HG03064 (cell line): Measurements from ENCODE around the gene SLC34A1.
"Not testable (repeated sequence)": the region's sequence is repeated elsewhere in the genome, so short reads cannot be mapped to it uniquely, and the experiment has no call there.

ENCODE experiments used
- ATAC-seq: cut with Tn5 transposase; IDR thresholded peaks from one replicate; pipeline ENCODE4 v1.9.1; 2021; ENCODE audit warnings: low read depth; ENCODE audit not compliant: unreplicated experiment

The SLC34A1 gene

DNA sequence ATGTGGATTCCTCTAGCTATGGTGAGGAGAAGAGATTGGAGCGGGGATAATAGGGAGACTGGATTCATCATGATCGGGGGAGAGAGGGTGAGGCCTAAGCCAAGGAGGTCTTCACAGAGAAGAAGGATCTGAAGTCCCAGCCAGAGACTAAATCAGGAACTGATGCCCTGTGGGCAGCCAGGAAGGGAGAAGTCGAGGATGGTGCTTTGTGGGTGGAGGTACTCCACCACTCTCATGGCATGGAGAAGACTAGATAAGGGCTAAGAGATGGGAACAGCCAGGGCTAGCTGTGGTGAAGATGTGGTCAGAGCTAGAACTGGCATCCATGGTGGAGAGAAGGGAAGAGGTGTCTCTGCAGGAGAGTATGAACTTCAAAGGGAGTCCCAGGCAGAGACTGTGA lies 29.5 kb upstream of the SLC34A1 start:
- no peak for ATAC-seq

DNA sequence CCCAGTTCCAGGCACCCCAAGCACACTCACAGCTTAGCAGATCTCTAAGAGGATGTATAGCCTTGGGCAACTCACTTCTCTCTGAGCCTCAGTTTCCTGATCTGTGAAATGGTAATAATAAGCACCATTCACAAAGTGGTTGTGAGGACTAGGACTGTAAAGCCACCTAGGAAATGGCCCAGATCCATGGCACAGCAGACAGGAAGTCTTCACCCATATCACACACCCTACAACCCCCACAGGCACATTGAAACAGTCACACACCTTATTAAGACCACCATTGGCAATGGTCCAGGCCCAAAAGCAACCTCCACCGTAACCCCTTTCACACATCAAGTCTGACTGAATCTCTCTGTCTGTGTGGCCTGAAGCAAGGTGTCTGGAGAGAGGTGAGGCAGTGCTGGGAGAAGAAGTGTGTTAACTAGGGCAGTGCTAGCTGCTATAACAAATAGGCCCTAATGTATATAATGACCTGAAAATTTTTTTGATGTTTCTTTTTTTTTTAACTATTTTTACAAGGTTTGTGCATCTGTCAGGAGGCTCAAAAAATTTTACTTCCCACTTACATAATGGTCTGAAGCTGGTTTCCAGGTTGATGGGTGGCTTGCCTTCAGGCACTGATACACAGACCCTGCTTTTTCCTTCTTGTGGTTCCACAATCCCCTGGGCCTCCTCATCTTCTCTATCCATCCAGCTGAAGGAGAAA lies 28.9 kb upstream of the SLC34A1 start:
- no peak for ATAC-seq

GRCh38 chr5:177355868-177356168 lies 28.4 kb upstream of the SLC34A1 start:
- ATAC-seq: no peak

- no peak for ATAC-seq
Measured at GRCh38 chr5:177356746-177357145, 27.5 kb upstream of the SLC34A1 start.

DNA sequence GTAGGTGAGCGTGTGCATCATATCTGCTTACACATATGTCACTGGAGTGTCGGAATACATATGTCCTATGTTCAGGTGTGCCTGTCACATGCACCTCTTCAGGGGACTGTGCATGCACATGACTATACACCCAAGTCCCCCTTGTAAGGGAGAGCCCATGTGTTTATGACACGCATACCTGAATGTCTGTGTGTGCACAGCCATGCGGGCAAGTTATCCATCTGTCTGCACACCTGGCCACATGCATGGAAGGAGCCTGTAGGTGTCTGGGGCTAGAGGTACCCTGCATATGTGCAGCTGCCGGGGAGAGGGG lies 27.1 kb upstream of the SLC34A1 start:
- no peak for ATAC-seq

- ATAC-seq: peak; percentile 89
Measured at GRCh38 chr5:177357459-177358351, 26.5 kb upstream of the SLC34A1 start, which contains the start of gene RGS14. Gene RGS14 (plus strand): TSS chr5:177357924. CDS start chr5:177358025, 101 bp downstream.

GRCh38 chr5:177358370-177358819 lies 25.8 kb upstream of the SLC34A1 start:
- no peak for ATAC-seq

DNA sequence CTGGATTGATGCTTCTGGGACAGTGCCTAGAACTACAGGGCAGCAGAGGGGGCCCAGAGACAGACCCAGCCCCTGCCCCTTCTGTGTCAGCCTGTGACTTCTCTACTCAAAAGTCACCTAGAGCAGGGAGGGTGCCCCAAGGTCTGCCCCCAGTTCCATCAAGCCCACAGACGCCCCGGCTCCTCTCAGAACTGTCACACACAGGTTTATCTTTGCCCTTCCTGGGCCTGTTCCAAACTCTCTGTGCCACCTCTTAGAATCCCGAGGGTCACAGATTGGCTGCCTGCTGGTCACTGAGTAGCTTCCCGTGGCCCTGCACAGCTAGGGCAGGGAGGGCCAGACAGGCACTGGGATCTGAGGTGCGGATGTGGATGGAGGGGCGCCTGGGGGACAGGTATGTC lies 24.8 kb upstream of the SLC34A1 start:
- ATAC-seq: no peak

- ATAC-seq: no peak
Measured at GRCh38 chr5:177359860-177360259, 24.4 kb upstream of the SLC34A1 start.

DNA sequence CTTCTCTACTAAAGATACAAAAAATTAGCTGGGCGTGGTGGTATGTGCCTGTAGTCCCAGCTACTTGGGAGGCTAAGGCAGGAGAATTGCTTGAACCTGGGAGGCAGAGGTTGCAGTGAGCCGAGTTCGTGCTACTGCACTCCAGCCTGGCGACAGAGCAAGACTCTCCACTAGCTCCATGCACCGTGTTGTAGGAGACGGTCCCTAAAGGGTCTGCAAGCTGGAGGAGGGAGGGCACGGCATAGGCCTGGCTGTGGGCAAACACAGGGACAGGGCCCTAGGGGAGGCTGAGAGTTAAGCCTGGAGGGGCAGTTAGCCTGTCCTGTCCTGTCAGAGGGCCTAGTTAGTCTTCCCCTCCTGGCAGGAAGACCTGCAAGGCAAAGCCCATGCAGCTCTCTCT lies 23.5 kb upstream of the SLC34A1 start:
- not testable (repeated sequence) for ATAC-seq

DNA sequence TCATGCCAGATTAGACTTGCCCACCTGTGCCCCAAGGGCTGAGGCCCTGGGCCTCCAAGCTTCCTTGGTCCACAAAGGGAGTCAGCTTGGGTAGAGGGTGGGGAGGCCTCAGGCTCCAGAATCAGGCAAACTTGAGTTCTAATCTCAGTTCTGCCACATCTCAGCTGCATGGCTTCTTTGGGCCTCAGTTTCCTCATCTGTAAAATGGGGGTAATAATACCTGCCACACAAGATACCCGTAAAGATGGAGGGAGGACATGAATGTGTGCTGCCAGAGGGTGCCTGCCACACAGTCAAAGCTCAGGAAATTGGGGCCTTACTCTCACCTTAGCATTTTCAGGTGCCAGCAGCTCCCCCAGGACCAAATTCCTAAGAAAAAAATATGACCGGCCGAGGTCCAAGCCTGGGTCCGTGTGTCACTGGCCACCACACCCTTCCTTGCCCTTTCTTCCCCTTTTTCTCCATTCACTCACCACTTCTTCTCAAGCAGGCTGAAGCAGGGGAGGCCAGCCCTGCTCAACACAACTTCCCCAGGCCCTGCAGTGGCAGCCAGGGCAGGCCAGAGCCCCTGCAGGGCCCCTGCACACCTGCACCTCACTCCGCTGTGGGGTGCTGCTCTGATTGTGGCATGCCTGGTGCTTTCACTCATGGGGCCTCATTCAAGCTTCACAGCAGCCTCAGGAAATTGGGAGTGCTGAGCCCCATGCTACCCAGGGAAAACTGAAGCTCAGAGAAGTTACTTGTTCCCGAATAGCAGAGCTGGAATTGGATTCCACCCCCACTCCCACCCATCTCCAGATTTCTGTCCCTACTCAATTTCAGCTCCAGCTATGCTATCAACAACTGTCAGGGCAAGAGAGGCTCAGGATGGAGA lies 22.6 kb upstream of the SLC34A1 start:
- ATAC-seq: no peak

DNA sequence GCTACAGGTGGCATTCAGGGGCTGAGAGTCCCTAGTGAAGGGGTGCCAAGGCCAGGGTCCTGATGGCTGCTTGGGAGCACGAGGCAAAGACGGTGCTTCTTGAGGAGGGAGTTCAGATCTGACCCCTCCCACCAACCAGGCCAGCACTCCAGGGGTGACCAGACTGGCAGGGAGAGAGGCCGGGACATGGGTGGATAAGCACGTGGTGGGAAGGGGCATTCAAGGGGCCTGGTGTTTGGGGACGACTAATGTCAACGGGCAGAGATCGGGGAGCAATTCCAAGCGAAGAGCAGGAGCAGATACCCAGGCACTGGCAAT lies 22.0 kb upstream of the SLC34A1 start:
- ATAC-seq: no peak

GRCh38 chr5:177362610-177363507 lies 21.4 kb upstream of the SLC34A1 start:
- ATAC-seq: no peak

GRCh38 chr5:177363565-177363964 lies 20.7 kb upstream of the SLC34A1 start:
- ATAC-seq: no peak

- ATAC-seq: no peak
Measured at GRCh38 chr5:177364159-177364962, 19.9 kb upstream of the SLC34A1 start.

- ATAC-seq: no peak
Measured at GRCh38 chr5:177365845-177366527, 18.2 kb upstream of the SLC34A1 start.

DNA sequence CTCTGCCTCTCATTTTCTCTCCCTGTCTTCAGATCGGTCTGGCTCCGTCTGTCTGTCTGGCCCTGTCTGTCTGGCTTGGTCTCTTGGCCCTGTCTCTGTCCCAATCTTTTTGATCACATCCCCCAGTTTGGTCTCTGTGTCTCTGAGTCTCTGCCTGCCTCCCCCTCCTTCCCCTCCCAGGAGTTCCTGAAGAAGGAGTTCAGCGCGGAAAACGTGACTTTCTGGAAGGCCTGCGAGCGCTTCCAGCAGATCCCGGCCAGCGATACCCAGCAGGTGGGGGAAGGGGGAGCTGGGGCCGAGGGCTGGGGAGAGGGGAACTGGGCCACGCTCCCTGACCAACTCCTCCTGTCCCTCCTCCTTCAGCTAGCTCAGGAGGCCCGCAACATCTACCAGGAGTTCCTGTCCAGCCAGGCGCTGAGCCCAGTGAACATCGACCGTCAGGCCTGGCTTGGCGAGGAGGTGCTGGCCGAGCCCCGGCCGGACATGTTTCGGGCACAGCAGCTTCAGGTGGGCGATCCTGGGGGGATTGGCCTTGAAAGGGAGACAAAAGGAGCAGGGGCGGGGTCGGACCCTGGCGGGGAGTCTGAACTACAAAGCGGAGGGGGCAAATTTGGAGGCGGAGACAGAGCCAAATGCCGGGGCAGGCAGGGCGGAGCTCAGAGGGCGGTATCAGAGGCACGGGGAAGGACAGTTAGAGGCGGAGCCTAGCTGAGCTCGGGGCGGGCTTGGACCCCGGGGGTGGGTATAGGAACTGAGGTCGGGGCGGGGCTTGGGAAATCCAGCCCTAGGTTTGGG lies 17.5 kb upstream of the SLC34A1 start:
- ATAC-seq: no peak

GRCh38 chr5:177367323-177367848 lies 16.8 kb upstream of the SLC34A1 start:
- no peak for ATAC-seq
